SK-N-SH treated with all-trans-retinoic acid at 6 μM for 48 hours (cell line): Measurements from ENCODE around the gene FIBP.

Experiments
- CSDC2 ChIP-seq: fragments of 250-450 bp; sonication (Bioruptor Pico); IDR thresholded peaks from 2 replicates; pipeline ENCODE4 v1.5.0; 2020; ENCODE audit warnings: mild to moderate bottlenecking, moderate library complexity
- ESRRG ChIP-seq: fragments of 250-450 bp; sonication (Bioruptor Pico); IDR thresholded peaks from 2 replicates; pipeline ENCODE4 v1.6.1; 2021; ENCODE audit warnings: mild to moderate bottlenecking
- ISL1 ChIP-seq: fragments of 250-450 bp; sonication (Bioruptor Pico); IDR thresholded peaks from 2 replicates; pipeline ENCODE4 v2.1.2; 2022; ENCODE audit warnings: mild to moderate bottlenecking, moderate library complexity
- SNAI2 ChIP-seq: fragments of 250-450 bp; sonication (Bioruptor Pico); IDR thresholded peaks from 2 replicates; pipeline ENCODE4 v1.5.0; 2020; ENCODE audit warnings: mild to moderate bottlenecking, moderate library complexity

GRCh38 chr11:65894034-65894591, 5.8 kb upstream of the FIBP start:
- TF ChIP-seq ESRRG = no peak
- TF ChIP-seq CSDC2 (CRISPR knock-in tag) = no peak
- no peak for TF ChIP-seq ISL1 (CRISPR knock-in tag)
- no peak for TF ChIP-seq SNAI2 (CRISPR knock-in tag)
